Cerebellar nuclear complex (tissue), 1 donor: ENCODE results near the gene HIVEP1.

Source experiments
- DNase-seq, 2 experiments: peaks; one replicate each; lab custom pipeline; 2025; lab: John Stamatoyannopoulos, UW

The HIVEP1 gene

DNA sequence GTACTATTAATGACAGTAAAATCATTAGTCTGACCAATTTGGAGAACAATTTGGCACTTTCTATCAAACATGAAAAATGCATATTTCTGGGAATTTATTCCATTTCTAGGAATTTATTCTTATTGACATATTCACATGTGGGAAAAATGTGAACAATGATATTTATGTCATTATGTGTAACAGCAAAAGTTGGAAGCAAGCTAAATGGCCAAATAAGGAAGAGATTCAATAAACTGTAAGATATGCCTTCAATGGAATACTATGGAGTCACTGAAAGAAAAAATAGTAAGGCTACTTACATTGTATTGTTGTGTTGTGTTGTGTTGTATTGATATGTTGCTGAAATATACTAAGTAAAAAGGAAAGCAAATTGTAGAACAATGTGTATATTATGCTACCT, 177.5 kb downstream of the HIVEP1 start:
- DNase-seq: no peak

DNA sequence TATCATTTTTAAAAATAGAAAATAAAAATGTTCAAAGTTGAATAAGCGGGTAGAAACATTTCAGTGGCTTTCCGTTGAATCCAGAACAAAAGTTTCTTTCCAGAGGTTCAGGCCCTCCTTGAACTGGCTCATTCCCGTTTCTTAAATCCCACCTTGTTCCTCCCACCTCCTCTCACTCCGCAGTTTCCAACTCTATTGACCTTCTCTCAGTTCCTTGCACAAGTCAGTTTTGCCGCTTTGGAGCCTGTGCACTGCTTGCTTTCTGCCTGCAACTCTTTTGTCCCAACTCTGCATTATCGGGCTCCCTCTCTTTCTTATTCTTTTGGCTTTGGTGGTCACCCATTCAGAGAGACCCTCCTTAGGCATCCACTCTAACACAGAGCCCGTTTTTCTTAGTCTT, 178.1 kb downstream of the HIVEP1 start:
- DNase-seq: no peak

DNA sequence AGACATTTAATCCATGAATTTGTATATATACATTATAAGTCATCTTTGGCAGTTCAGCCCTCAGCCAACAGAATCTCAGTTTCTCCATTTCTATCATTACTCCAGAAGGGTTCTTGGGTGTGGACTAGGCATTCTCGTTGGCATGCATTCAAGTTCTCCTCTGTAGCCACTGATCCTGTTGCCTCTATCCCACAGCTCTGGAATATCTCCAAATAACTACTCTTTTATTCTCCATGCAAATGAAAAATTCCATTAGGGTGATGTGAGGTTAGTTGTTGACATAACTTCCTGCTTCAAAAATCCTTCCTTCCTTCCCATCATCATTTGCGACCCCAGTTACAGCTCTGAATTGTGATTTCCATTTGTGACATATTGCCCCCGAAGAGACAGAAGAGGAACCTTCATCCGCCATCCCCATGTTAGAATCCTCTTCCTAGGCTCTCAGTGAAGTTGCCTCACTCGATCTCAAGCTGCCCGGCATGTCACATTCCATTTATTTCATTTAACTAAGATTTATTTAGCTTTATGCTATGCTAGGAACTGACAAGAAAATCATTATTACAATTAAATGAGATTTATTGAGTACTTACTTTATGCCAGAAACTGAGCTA, 184.3 kb downstream of the HIVEP1 start:
- no peak for DNase-seq

DNA sequence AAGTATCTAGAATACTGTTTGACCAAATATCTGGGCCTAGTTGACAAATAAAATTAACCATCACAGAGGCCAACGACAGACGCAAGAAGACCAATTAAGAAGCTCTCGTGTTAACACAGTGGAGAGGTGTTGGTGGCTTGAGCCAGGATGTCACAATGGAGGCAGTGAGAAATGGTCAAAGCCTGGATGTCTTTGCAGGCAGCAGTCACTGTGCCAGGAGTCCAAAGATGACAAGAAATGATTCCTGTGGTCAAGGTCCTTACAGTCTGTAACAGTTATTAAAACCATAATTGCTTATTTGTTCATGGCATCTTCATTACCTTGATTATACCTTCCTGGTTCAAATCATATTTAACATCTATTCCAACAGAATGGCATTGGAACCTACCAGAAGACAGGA, 186.7 kb downstream of the HIVEP1 start:
- no peak for DNase-seq

DNA sequence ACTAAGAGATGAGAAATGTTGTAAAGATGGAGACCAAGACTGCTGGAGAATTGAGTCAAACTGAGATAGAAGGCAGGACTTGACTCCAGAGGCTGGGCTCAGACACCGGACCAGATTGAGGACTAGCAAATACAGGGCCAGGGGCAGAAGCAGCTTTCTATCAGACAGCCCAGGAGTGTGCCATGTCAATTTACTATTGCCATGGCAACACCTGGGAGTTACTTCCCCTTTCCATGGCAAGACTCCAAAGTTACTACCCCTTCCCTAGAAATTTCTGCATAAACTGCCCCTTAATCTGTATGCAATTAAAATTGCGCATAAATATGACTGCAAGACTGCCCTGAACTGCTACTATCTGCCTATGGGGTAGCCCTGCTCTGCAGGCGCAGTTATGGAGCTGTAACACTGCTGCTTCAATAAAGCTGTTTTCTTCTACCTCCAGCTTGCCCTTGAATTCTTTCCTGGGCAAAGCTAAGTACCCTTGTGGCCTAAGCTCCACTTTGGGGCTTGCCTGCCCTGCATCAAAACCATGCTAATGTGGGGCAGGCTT, 188.0 kb downstream of the HIVEP1 start:
- no peak for DNase-seq

DNA sequence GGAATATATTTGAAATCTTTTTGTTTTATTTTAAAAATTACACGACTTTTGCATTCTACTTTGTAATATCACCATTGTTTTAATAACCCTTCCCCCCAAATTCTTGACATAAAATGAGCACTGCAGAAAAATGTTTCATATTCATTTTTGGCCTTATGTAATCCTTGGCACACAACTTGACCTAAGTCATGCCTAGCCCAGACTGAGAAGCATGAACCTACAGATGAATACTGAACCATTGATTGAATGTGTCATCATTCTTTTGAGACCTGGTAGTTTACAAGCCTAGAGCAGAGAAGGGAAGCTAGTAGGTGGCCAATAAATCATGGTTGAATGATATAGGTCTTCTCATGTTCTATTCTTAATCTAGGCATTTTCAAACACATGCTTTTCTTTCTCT, 188.6 kb downstream of the HIVEP1 start:
- DNase-seq: no peak

DNA sequence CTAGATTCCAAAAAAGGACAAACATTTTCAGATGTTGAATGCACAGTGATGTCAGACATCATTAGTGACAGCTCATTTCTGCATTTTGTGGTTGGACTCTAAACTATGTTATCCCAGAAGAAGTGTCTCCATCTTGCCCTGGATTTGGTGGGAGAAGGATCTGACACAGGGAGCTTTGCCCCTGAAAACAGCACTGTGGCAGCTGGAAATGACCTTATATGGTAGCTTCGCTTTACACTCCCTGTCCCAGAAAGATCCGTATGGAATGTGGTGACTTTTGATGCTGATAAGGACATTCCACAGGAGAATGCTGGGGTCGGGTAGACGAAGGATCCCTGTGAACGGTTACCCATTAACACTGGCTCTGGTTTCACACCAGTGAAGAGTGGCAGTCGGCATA, 190.9 kb downstream of the HIVEP1 start:
- DNase-seq: no peak

DNA sequence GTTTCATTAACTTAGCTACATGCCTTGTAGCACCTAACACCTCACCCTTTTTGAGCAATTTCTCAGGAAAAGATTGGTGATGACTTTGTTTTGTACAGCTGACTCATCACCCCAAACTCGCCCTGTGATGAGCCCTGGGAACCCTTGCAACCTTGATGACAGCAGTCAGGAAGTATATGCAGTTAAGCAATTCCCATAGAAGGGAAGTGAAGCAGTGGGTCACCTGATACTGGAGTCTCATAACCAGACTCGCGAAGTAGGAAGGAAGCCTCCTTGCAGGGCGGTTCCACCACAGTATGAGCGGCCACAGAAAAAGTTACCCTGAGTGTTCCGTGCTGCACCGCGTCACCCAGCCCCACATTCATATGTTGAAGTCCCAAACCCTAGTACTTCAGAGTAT, 196.1 kb downstream of the HIVEP1 start:
- no peak for DNase-seq

DNA sequence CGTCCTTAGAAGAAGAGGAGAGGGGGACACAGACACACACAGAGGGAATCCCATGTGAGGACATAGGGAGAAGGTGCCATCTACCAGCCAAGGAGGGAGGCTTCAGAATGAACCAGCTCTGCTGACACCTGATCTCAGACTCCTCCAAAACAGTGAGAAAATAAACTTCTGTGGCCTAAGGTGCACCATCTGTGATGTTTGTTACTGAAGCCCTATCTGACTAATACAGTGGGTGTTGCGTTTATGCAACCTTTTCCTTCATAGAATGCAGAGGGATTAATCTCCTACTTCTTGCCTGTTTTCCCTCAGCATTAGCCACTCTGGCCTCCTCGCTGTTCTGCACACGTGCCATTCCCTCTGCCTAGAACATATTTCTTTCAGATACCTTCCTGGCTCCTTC, 196.6 kb downstream of the HIVEP1 start:
- no peak for DNase-seq
